Measurements from ENCODE around the gene SIM2. TPM values are rescaled to one million over a fixed set of nuclear protein-coding genes. Genes with fewer than 3 reads are reported as not detected.

SIM2 gene
- total and polyA plus RNA-seq, 2 of the 13 experiments (the other 11 are each of a cell fraction or from before 2014, with no cell fraction given) = 0.36 to 0.53 TPM

DNA sequence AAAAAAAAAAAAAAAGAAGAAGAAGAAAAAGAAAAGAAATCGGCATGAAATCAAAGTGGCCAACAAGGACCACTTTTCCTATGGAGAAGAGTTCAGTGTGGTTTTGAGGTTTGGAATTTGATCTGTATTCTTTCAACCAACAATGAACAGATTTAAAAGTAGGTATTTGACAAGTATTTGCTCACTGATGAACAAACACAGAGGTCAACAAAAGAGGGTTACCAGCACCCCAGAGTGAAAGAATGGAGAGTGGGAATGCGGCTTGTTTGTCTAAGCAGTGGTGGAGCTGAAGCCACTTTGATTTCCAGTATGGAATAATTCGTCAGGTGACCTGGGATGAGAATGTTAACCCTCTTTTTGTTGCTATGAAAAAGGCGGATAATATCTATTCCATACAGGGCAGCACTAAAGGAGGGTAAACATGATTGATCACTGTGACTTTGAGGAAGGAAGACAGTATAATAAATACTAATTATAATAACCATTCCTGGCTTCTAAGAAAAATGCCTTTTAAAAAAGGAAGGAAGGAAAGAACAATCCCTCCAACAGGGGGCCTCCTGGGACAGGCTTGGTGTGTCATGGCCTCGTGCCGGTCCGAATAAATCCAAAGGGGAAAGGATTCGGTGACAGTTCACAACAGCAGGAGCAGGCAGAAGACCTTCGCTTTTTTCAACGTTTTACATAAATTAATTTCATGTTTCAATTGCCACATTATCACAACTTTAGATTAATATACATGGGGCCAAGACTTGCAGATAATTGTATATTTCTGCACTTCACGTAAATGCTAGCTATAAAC lies 37.2 kb upstream of the SIM2 start (continued):
- TF ChIP-seq, protein P1, sequence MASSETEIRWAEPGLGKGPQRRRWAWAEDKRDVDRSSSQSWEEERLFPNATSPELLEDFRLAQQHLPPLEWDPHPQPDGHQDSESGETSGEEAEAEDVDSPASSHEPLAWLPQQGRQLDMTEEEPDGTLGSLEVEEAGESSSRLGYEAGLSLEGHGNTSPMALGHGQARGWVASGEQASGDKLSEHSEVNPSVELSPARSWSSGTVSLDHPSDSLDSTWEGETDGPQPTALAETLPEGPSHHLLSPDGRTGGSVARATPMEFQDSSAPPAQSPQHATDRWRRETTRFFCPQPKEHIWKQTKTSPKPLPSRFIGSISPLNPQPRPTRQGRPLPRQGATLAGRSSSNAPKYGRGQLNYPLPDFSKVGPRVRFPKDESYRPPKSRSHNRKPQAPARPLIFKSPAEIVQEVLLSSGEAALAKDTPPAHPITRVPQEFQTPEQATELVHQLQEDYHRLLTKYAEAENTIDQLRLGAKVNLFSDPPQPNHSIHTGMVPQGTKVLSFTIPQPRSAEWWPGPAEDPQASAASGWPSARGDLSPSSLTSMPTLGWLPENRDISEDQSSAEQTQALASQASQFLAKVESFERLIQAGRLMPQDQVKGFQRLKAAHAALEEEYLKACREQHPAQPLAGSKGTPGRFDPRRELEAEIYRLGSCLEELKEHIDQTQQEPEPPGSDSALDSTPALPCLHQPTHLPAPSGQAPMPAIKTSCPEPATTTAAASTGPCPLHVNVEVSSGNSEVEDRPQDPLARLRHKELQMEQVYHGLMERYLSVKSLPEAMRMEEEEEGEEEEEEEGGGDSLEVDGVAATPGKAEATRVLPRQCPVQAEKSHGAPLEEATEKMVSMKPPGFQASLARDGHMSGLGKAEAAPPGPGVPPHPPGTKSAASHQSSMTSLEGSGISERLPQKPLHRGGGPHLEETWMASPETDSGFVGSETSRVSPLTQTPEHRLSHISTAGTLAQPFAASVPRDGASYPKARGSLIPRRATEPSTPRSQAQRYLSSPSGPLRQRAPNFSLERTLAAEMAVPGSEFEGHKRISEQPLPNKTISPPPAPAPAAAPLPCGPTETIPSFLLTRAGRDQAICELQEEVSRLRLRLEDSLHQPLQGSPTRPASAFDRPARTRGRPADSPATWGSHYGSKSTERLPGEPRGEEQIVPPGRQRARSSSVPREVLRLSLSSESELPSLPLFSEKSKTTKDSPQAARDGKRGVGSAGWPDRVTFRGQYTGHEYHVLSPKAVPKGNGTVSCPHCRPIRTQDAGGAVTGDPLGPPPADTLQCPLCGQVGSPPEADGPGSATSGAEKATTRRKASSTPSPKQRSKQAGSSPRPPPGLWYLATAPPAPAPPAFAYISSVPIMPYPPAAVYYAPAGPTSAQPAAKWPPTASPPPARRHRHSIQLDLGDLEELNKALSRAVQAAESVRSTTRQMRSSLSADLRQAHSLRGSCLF (CRISPR knock-in tag; IDR thresholded peaks at IDR 0.05; ENCODE audit: borderline replicate concordance) = no peak
- TF ChIP-seq ZNF296 (CRISPR knock-in tag; conservative IDR thresholded peaks at IDR 0.05) = no peak
- TF ChIP-seq ZFP37 (CRISPR knock-in tag; IDR thresholded peaks at IDR 0.05; ENCODE audit: borderline replicate concordance) = no peak
- TF ChIP-seq ZNF552 (CRISPR knock-in tag; IDR thresholded peaks at IDR 0.05; ENCODE audit: borderline replicate concordance) = no peak
- TF ChIP-seq ZNF672 (CRISPR knock-in tag; IDR thresholded peaks at IDR 0.05) = no peak
- no peak for TF ChIP-seq ZNF749 (CRISPR knock-in tag; IDR thresholded peaks at IDR 0.05; ENCODE audit: borderline replicate concordance)
- TF ChIP-seq, protein P2, sequence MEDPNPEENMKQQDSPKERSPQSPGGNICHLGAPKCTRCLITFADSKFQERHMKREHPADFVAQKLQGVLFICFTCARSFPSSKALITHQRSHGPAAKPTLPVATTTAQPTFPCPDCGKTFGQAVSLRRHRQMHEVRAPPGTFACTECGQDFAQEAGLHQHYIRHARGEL (CRISPR knock-in tag; IDR thresholded peaks at IDR 0.05) = no peak
- TF ChIP-seq FOXO1 (CRISPR knock-in tag; IDR thresholded peaks at IDR 0.05) = peak; percentile 69
- TF ChIP-seq KLF9 (CRISPR knock-in tag; IDR thresholded peaks at IDR 0.05; ENCODE audit: low read depth) = no peak
- peak; percentile 38; the same call in 1 of the 2 replicates for TF ChIP-seq SAP130 (CRISPR knock-in tag; IDR thresholded peaks at IDR 0.05; ENCODE audit: low read depth)
- TF ChIP-seq ZNF44 (CRISPR knock-in tag; IDR thresholded peaks at IDR 0.05) = no peak
- no peak for TF ChIP-seq ZNF639 (CRISPR knock-in tag; conservative IDR thresholded peaks at IDR 0.05)
- peak; percentile 92 for TF ChIP-seq HMG20A (CRISPR knock-in tag; IDR thresholded peaks at IDR 0.05; ENCODE audit: borderline replicate concordance)
- peak; percentile 80; the same call in 1 of the 2 replicates for TF ChIP-seq ZNF710 (CRISPR knock-in tag; IDR thresholded peaks at IDR 0.05; ENCODE audit: borderline replicate concordance)
- TF ChIP-seq ZNF335 (CRISPR knock-in tag; IDR thresholded peaks at IDR 0.05) = no peak
- no peak for TF ChIP-seq DRAP1 (CRISPR knock-in tag; IDR thresholded peaks at IDR 0.05)
- 0 out of 2 replicates have a peak, but pooled peaks have one; percentile 18 for TF ChIP-seq THAP11 (CRISPR knock-in tag; IDR thresholded peaks at IDR 0.05)
- no peak for TF ChIP-seq PAF1 (CRISPR knock-in tag; IDR thresholded peaks at IDR 0.05)
- no peak for TF ChIP-seq ZNF180 (CRISPR knock-in tag; IDR thresholded peaks at IDR 0.05; ENCODE audit: borderline replicate concordance, low read depth)
- TF ChIP-seq SMC3 (IDR thresholded peaks at IDR 0.05; ENCODE audit: low read length) = peak; percentile 24; the same call in 1 of the 2 replicates
- no peak for TF ChIP-seq ZNF75D (CRISPR knock-in tag; IDR thresholded peaks at IDR 0.05; ENCODE audit: borderline replicate concordance)
- TF ChIP-seq TRIM24 (CRISPR knock-in tag; IDR thresholded peaks at IDR 0.05) = no peak

Data from HepG2 (cell line).